C4-2B (cell line): ENCODE data around the gene MCFD2.

ENCODE experiments used
- CTCF ChIP-seq: fragments of 450-650 bp; conservative IDR thresholded peaks from 2 replicates; pipeline ENCODE4 v1.5.1; 2017; ENCODE audit warnings: mild to moderate bottlenecking
- ZFX ChIP-seq: fragments of 450-650 bp; IDR thresholded peaks from 2 replicates; pipeline ENCODE4 v1.6.1; 2017

GRCh38 chr2:46857871-46858701 is 57.5 kb downstream of the MCFD2 start:
- TF ChIP-seq CTCF (no peak), ZFX (no peak)
